Stimulated activated memory B cell treated with anti-CD40 and anti-IgM and Interleukin-4, amounts not matched to agents 10 μg/mL and 1 μg/mL and 100 μg/mL, for 72 hours (primary cell): ENCODE results near the gene CRK.
"Not testable (repeated sequence)": the region's sequence is repeated elsewhere in the genome, so short reads cannot be mapped to it uniquely, and the experiment has no call there.

Experiments
- ATAC-seq: fragments of 150-1000 bp; cut with Tn5 transposase; 2 replicates; pipeline ENCODE4 v1.10.0; 2021
- H3K27ac Mint-ChIP-seq: one replicate; pipeline ENCODE4 v1.8.0; 2022; ENCODE audit warnings: mild to moderate bottlenecking, mixed read lengths
- H3K27me3 Mint-ChIP-seq: one replicate; pipeline ENCODE4 v1.8.0; 2022; ENCODE audit warnings: mixed read lengths
- H3K36me3 Mint-ChIP-seq: one replicate; pipeline ENCODE4 v1.8.0; 2022; ENCODE audit warnings: mixed read lengths
- H3K4me1 Mint-ChIP-seq: one replicate; pipeline ENCODE4 v1.8.0; 2022; ENCODE audit warnings: mixed read lengths
- H3K4me3 Mint-ChIP-seq: one replicate; pipeline ENCODE4 v1.8.0; 2022; ENCODE audit warnings: mild to moderate bottlenecking, moderate library complexity, mixed read lengths
- H3K9me3 Mint-ChIP-seq: one replicate; pipeline ENCODE4 v1.8.0; 2022; ENCODE audit warnings: mixed read lengths

The CRK gene

DNA sequence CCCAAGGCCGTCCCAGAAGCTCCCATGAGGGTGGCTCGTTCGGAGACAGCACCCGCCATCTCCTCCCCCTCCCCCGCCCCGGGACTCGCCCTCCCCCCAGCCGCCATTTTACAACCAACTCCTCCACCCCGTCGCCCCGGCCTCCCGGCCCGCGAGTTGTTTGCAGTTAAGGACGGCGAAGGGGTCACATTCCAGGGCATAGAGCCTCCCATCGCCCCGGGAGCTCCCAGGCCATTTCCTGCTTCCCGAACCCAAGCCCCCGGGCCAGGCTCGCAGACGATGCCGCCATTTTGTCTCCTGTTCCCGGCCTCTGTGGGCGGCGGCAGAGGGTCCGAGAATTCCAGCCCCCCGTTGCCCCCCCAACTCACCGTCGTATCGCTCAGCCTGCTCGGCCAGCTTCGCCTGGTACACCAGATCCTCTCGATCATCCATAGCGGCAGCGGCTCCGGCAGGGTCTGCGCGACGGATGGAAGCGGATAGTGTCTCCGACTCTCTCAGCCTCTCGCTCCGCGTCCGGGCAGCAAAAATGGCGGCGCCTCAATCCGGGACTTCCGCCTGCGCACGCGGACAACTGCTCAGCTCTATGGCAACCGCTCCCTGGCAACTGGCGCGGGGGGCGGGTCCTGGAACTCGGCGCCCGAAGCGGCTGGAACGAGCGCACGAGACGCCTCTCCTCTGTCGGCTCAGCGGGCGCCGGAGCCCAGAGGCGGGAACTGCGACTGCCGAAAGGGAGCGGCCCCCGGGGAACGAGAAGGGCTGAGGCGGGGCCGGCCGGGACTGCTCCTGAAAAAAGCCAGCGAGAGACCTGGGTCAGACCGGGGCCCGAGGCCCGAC, 56.1 kb downstream of the CRK start, which contains the start of gene YWHAE:
Gene YWHAE, minus strand, starts transcription at position 544 of the 834 bp plus-strand sequence. Its CDS starts 112 bp downstream, at position 432.
- no peaks in the 10 kb centered on the region for H3K27me3 Mint-ChIP-seq
- H3K9me3 Mint-ChIP-seq: no peaks in the 10 kb centered on the region
- H3K4me1 Mint-ChIP-seq: peaks cover 37% of the 10 kb centered on the region
- peaks cover 24% of the 10 kb centered on the region for H3K36me3 Mint-ChIP-seq
- peak; percentile 95 for ATAC-seq
- H3K4me3 Mint-ChIP-seq: peak within 1 kb of the TSS; percentile 91
- peak within 1 kb of the TSS; percentile 98 for H3K27ac Mint-ChIP-seq

DNA sequence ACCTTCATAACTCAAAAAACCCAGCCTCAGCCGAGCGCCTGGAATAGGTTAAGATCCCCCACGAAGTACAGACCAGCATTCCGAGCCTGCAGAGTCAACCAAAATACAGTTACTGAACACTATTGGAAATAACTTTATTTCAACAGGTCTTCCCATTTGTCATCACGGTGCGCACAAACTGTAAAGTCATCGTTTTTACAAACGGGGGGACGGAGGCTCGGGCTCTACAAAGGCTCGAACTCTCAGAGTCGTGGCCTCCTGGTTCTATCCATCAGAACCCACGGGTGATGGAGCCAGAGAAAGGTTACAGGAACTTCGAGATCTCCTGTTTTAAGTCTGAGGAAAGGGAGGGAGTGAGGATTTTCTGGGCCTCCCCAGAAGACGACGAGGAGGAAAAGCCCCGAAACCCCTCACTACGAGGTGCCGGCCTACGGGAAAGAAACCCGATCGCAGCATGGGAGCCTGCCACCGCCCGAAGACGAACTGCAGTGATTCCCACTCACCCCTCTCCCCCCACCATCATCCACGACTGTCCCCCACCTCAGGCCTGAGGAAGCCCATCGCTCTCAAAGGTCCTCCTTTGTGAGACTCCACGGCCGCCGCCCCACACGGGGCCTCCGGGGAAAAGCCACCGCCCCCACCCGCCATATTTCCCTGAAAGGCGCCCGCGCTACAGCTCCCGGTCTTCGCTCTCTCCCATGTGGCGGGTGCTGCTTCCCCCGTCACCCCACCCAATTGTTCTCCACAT, 56.9 kb downstream of the CRK start:
- no peaks in the 10 kb centered on the region for H3K9me3 Mint-ChIP-seq
- peak overlapping the region; percentile 91 for H3K4me3 Mint-ChIP-seq
- H3K36me3 Mint-ChIP-seq: peaks cover 24% of the 10 kb centered on the region
- H3K4me1 Mint-ChIP-seq: peaks cover 44% of the 10 kb centered on the region
- H3K27me3 Mint-ChIP-seq: no peaks in the 10 kb centered on the region
- ATAC-seq: peak; percentile 61
- H3K27ac Mint-ChIP-seq: peak overlapping the region; percentile 98

DNA sequence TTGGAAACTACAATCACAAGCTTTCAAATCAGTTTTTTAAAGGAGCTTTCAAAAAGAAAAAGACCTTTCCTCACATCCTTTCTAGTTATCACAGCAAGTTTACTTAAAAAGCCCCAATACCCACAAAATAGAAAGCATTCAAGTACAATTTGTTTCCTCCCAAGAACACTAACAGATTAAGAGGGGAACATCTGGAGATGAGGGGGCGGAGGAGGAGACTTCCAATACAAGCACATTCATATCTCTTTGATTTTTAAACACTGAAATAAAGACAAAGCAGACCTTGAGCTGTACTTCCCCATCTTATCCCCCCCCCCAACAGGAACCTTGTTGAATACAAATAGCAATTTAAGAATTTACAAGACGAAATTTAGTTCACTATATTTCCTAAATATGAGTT, 58.0 kb downstream of the CRK start:
- Mint-ChIP-seq H3K9me3 (no peaks in the 10 kb centered on the region), H3K4me3 (peak overlapping the region; percentile 91), H3K4me1 (peaks cover 55% of the 10 kb centered on the region), H3K36me3 (peaks cover 24% of the 10 kb centered on the region), H3K27me3 (no peaks in the 10 kb centered on the region), H3K27ac (peak overlapping the region; percentile 98)
- no peak for ATAC-seq

DNA sequence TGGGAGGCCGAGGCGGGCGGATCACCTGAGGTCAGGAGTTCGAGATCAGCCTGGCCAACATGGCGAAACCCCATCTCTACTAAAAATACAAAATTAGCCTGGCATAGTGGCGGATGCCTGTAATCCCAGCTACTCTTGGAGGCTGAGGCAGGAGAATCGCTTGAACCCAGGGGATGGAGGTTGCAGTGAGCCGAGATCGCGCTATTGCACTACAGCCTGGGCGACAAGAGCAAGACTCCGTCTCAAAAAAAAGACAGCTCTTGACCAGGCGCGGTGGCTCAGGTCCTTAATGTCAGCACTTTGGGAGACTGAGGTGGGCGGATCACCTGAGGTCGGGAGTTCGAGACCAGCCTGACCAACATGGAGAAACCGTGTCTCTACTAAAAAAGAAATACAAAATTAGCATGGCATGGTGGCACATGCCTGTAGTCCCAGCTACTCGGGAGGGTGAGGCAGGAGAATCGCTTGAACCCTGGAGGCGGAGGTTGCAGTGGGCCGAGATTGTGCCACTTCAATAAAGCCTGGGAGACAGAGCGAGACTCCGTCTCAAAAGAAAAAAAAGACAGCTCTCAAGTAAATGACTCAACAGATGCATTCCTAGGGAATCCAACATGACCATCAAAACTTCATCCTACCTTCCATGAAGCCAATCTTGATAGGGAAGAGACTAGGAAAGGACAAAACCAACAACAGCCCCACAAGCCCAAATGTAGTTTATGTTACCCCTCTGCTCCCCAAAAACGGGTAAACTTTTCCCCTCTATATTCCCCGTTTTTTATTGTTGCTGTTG, 60.0 kb downstream of the CRK start:
- not testable (repeated sequence) for H3K27me3 Mint-ChIP-seq, ATAC-seq, H3K4me3 Mint-ChIP-seq, H3K9me3 Mint-ChIP-seq
- Mint-ChIP-seq H3K36me3 (peaks cover 24% of the 10 kb centered on the region), H3K4me1 (peaks cover 71% of the 10 kb centered on the region), H3K27ac (peak overlapping the region; percentile 98)

DNA sequence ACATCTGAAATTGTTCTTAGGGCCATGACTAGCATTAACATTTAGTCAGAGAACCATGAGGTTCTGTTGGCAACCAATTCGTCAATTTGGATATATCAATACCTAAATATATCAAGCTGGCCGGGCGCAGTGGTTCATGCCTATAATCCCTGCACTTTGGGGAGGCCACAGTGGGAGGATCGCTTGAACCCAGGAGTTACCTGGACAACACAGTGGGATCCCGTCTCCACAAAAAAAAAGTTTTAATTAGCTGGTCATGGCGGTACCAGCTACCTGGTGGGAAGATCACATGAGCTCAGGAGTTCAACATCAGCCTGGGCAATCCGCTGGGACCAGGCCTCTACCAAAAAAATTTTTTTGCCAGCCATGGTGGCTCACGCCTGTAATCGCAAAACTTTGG, 64.5 kb downstream of the CRK start:
- no peak for ATAC-seq
- peaks cover 10% of the 10 kb centered on the region for H3K36me3 Mint-ChIP-seq
- no peak overlapping the region for H3K27ac Mint-ChIP-seq
- H3K27me3 Mint-ChIP-seq: no peaks in the 10 kb centered on the region
- H3K4me3 Mint-ChIP-seq: no peak overlapping the region
- H3K4me1 Mint-ChIP-seq: peaks cover 77% of the 10 kb centered on the region
- no peaks in the 10 kb centered on the region for H3K9me3 Mint-ChIP-seq

DNA sequence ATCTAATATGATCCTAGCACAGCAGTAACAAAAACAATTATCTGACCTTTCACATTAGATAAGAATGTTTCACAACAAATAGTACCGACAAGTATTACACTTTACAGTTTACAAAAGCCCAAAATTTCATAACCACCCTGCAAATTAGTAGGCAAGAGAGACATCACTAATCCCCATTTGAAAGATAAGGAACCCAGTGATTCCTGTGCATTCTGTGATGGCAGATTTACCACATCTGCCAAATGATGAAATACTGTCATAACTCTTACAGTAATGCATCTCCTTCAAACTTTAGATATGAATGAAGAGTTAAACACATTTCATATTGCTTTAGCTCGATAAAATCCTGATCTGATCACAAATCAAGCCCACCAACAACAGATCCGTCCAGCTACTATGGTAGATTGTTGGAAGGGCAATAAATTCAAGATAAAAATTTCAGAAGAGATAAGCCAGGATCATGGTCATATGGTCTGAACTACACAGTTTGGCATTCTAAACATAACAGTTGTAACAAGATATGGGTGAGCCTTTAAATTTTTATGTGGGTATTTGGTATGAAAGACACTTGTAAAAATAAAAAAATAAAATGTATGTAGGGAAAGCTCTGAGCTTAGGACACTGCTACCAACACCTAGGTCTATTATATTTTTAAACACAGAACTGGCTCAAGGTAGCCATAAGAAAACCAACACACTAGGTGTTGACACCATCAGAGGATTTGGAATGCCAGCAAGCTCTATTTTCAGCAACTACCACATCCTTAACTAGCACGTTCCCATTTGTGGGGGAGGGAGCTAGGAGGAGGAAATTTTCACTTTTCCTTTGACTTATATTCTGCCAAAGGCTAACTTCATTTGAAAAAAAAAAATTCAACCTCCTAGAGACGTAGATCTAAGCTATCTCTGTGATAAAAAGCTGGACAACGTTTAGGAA, 65.3 kb downstream of the CRK start:
- H3K9me3 Mint-ChIP-seq: no peaks in the 10 kb centered on the region
- peaks cover 2% of the 10 kb centered on the region for H3K36me3 Mint-ChIP-seq
- peak overlapping the region; percentile 36 for H3K27ac Mint-ChIP-seq
- H3K4me1 Mint-ChIP-seq: peaks cover 72% of the 10 kb centered on the region
- no peak for ATAC-seq
- H3K4me3 Mint-ChIP-seq: no peak overlapping the region
- no peaks in the 10 kb centered on the region for H3K27me3 Mint-ChIP-seq

DNA sequence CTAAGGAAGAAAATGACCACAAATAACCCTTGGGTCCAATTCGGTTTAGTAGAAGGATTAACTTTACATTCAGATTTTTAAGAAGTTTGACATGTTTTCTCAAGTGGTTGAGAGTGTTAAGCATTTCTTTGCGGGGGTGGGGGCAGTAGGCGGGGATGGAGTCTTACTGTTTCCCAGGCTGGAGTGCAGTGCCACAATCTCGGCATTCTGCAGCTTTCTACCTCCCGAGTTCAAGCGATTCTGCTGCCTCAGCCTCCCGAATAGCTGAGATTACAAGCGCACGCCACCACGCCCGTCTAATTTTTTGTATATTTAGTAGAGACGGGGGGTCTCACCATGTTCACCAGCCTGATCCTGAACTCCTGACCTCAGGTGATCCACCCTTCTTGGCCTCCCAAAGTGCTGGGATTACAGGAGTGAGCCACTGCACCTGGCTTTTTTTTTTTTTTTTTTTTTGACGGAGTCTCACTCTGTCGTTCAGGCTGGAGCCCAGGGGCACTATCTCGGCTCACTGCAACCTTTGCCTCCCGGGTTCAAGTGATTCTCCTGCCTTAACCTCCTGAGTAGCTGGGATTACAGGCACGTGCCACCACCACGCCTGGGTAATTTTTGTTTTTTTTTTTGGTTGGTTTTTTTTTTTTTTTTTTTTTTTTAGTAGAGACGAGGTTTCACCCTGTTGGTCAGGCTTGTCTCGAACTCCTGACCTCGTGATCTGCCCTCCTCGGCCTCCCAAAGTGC, 68.4 kb downstream of the CRK start:
- not testable (repeated sequence) for H3K27ac Mint-ChIP-seq, H3K4me3 Mint-ChIP-seq, H3K27me3 Mint-ChIP-seq, H3K36me3 Mint-ChIP-seq, H3K9me3 Mint-ChIP-seq, ATAC-seq
- peaks cover 59% of the 10 kb centered on the region for H3K4me1 Mint-ChIP-seq

DNA sequence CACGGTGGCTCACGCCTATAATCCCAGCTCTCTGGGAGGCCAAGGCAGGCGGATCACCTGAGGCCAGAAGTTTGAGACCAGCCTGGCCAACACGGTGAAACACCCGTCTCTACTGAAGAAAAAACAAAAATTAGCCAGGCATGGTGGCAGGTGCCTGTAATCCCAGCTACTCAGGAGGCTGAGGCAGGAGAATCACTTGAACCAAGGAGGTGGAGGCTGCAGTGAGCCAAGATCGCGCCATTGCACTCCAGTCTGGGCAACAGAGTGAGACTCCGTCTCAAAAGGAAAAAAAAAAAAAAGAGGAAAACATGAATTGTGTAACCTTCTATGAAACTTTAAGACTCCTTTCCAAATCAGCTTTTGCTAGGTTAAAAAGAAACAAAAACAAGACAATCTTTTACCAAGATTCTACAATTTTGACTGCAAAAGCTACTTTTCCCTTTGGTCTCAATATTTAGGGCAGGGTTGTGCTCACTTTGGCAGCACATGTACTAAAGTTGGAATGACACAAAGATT, 69.3 kb downstream of the CRK start:
- H3K36me3 Mint-ChIP-seq, ATAC-seq, H3K9me3 Mint-ChIP-seq, H3K27me3 Mint-ChIP-seq, H3K4me3 Mint-ChIP-seq: not testable (repeated sequence)
- H3K4me1 Mint-ChIP-seq: peaks cover 55% of the 10 kb centered on the region
- peak overlapping the region; percentile 12 for H3K27ac Mint-ChIP-seq

DNA sequence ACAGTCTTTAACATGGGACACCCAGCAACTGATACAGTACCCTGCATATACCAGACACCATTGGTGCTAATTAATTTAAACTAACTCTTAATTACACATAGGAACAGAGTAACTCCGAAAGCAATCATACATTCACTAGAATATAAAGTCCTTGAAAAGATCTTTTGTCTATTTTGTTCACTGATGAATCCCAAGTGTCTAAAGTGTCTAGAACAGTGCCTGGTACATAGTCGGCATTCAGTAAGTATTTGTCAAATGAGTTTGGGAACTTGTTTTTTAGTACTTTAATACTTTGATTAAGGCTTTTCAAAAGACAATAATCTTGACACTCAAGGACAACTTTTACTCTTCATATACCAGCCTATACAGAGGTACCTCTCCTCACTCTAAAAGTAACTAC, 69.8 kb downstream of the CRK start:
- peak overlapping the region; percentile 12 for H3K27ac Mint-ChIP-seq
- H3K36me3 Mint-ChIP-seq: peaks cover 5% of the 10 kb centered on the region
- no peak for ATAC-seq
- H3K9me3 Mint-ChIP-seq: no peaks in the 10 kb centered on the region
- peaks cover 57% of the 10 kb centered on the region for H3K4me1 Mint-ChIP-seq
- no peaks in the 10 kb centered on the region for H3K27me3 Mint-ChIP-seq
- H3K4me3 Mint-ChIP-seq: no peak overlapping the region

DNA sequence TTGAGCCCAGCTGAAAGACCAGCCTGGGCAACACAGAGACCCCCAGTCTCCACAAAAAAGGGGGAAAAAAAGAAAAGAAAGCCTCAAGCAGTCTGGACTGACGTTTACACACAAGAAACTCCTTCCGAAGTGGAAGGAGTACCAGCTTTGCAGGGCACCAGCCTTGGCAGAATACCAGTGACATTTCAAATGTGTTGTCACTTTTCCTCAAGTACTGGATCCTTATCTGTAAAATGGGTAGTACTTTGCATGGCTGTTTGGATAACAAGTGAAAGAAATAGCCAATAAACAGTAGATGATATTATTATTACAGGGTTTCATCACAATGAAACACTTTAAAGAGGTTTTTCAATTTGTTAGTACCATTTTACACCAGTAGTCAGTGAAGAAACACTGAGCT, 70.2 kb downstream of the CRK start:
- Mint-ChIP-seq H3K27me3 (no peaks in the 10 kb centered on the region), H3K36me3 (peaks cover 6% of the 10 kb centered on the region), H3K9me3 (no peaks in the 10 kb centered on the region), H3K27ac (no peak overlapping the region), H3K4me3 (no peak overlapping the region), H3K4me1 (peaks cover 59% of the 10 kb centered on the region)
- no peak for ATAC-seq

DNA sequence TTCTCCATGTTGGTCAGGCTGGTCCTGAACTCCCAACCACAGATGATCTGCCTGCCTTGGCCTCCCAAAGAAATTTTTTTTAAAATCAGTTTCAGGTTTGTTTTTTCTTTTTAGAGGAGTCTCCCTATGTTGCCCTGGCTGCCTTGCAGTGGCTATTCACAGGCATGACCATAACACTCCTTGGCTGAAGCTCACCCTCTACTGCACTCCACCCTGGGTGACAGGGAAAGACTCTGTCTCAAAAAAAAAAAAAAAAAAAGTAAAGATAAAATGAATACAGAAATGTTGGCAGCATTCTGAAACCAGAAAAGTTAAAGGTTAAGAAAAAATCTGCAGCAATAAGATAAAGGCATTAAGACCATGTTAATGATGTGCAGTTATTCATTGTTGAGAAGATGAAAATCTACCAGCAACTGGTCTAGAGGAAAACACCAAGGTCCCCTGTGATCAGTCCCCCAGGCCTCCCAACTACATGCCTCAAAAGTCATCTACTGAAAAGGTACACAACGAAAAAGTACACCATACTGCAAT, 71.1 kb downstream of the CRK start:
- Mint-ChIP-seq H3K4me3 (no peak overlapping the region), H3K36me3 (peaks cover 6% of the 10 kb centered on the region), H3K4me1 (peaks cover 59% of the 10 kb centered on the region), H3K9me3 (no peaks in the 10 kb centered on the region), H3K27me3 (no peaks in the 10 kb centered on the region), H3K27ac (no peak overlapping the region)
- ATAC-seq: no peak

DNA sequence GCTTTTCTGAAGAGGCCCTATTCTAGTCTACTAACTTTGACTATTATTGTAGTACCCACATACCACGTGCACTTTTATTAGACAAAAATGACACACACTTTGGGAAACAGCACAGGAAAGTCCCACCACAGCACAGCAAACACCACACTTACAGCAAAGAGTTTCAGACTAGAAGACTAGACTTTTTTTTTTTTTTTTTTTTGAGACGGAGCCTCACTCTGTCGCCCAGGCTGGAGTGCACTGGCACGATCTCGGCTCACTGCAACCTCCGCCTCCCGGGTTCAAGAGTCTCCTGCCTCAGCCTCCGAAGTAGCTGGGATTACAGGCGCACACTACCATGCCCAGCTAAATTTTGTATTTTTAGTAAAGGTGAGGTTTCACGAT, 76.1 kb downstream of the CRK start:
- Mint-ChIP-seq H3K36me3 (peaks cover 6% of the 10 kb centered on the region), H3K4me1 (peaks cover 71% of the 10 kb centered on the region), H3K9me3 (no peaks in the 10 kb centered on the region), H3K27me3 (no peaks in the 10 kb centered on the region), H3K27ac (peak overlapping the region; percentile 43), H3K4me3 (peak overlapping the region; percentile 11)
- ATAC-seq: peak; percentile 88

DNA sequence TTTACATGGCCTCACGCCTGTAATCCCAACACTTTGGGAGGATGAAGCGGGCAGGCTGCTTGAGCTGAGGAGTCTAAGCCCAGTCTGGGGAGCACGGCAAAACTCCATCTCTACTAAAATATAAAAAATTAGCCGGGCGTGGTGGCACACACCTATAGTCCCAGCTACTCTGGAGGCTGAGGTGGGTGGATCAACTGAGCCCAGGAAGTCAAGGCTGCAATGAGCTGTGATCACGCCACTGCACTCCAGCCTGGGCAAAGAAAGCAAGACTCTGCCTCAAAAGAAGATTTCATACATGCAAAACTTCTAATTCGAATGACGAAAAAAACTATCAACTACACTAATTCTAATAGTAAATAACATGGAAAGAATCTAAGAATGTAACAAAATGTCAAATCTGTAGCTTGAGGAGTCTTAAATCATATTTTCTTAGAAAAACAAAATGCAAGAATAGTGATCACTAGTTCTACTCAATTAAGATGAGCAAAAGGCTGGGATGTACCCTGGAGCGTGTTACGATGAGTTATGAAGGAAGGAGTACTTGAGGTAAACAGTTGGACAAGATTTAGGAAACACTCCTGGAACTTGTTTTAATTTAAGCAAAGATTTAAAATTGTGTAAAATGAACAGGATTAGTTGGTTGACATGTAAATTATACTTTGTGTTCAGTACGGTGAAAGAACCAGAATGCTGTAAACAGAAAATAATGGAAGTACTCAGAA, 76.7 kb downstream of the CRK start:
- no peak overlapping the region for H3K4me3 Mint-ChIP-seq
- H3K27me3 Mint-ChIP-seq: no peaks in the 10 kb centered on the region
- peaks cover 6% of the 10 kb centered on the region for H3K36me3 Mint-ChIP-seq
- H3K4me1 Mint-ChIP-seq: peaks cover 75% of the 10 kb centered on the region
- H3K9me3 Mint-ChIP-seq: no peaks in the 10 kb centered on the region
- no peak for ATAC-seq
- H3K27ac Mint-ChIP-seq: peak overlapping the region; percentile 43
